ENCODE measurements around the gene SETD3.

The SETD3 gene

GRCh38 chr14:99387880-99388279 is 92.8 kb downstream of the SETD3 start:
- DNase-seq, result no peak

- no peak for DNase-seq
Measured at GRCh38 chr14:99384450-99385417, 95.9 kb downstream of the SETD3 start.

GRCh38 chr14:99383472-99384449 is 96.9 kb downstream of the SETD3 start:
- DNase-seq, result no peak

- no peak for DNase-seq
Measured at GRCh38 chr14:99382781-99383471, 97.7 kb downstream of the SETD3 start.

GRCh38 chr14:99382071-99382470 is 98.6 kb downstream of the SETD3 start:
- DNase-seq, result no peak

GRCh38 chr14:99381688-99382060 is 99.0 kb downstream of the SETD3 start:
- no peak for DNase-seq

- no peak for DNase-seq
Measured at GRCh38 chr14:99380991-99381687, 99.5 kb downstream of the SETD3 start.

- no peak for DNase-seq
Measured at GRCh38 chr14:99380402-99380801, 100.3 kb downstream of the SETD3 start.

GRCh38 chr14:99378782-99379214 is 101.9 kb downstream of the SETD3 start:
- DNase-seq, result no peak

GRCh38 chr14:99377951-99378350 is 102.7 kb downstream of the SETD3 start:
- no peak for DNase-seq

- no peak for DNase-seq
Measured at GRCh38 chr14:99374964-99375363, 105.7 kb downstream of the SETD3 start.

- DNase-seq, result no peak
Measured at GRCh38 chr14:99363616-99364290, 116.9 kb downstream of the SETD3 start.

- no peak for DNase-seq
Measured at GRCh38 chr14:99363051-99363450, 117.6 kb downstream of the SETD3 start.

- DNase-seq, result no peak
Measured at GRCh38 chr14:99361596-99362215, 119.0 kb downstream of the SETD3 start.

- no peak for DNase-seq
Measured at GRCh38 chr14:99360774-99361595, 119.7 kb downstream of the SETD3 start.

GRCh38 chr14:99359906-99360305 is 120.8 kb downstream of the SETD3 start:
- no peak for DNase-seq

GRCh38 chr14:99357916-99358390 is 122.7 kb downstream of the SETD3 start:
- DNase-seq, result no peak

- DNase-seq, result no peak
Measured at GRCh38 chr14:99357151-99357915, 123.3 kb downstream of the SETD3 start.

- no peak for DNase-seq
Measured at GRCh38 chr14:99356031-99356608, 124.5 kb downstream of the SETD3 start.

All from NCI-H1092 treated with DMSO at 0.1 percent for 48 hours (cell line).